ENCODE results near the gene FRMPD4.

FRMPD4 gene

GRCh38 chrX:12463052-12463451 lies 324.8 kb downstream of the FRMPD4 start:
- H3K4me3 ChIP-seq (replicated peaks; ENCODE audit: low read depth, low read length) = no peak overlapping the region
- TF ChIP-seq CTCF (IDR thresholded peaks at IDR 0.05; ENCODE audit: low read depth, low read length, missing control alignments) = no peak
- DNase-seq (ENCODE audit: extremely low read depth, low read depth) = no peak

DNA sequence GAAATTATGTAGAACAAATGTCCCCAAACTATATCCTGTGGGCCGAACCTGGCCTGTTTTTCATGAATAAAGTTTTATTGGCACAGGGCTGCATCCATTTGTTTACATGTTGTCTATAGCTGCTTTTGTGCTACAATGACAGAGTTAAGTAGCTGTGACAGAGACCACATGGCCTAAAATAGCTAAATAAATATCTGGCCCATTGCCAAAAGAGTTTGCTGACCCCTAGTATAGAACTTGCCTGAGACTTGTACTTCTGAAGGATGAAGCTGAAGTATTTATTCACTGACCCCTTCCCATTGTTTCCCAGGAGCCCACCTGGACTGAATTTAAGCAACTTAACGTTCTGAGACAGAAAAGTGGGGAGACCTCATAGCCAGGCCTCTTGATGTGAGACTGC lies 325.6 kb downstream of the FRMPD4 start:
- H3K4me3 ChIP-seq (replicated peaks; ENCODE audit: low read depth, low read length) = no peak overlapping the region
- TF ChIP-seq CTCF (IDR thresholded peaks at IDR 0.05; ENCODE audit: low read depth, low read length, missing control alignments) = no peak
- no peak for DNase-seq (ENCODE audit: extremely low read depth, low read depth)

DNA sequence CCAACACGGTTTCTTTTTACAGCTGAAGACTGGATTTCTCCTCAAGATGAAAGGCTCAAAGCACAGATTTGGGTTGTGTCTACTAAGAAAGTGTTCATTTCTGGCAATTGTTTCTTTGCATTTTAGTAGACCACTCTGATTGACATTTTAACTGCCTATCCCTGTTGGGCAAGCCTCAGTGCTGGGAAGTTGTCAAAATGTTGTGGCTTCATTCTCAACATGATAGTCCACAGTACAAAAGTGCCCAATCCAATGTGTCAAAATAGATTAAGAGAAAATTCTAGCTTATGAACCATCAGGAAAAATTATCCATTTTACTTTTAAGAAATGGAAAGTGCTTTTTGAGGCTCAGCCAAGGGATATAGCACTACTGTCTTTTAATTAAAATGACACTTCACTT lies 329.0 kb downstream of the FRMPD4 start:
- no peak for DNase-seq (ENCODE audit: extremely low read depth, low read depth)
- H3K4me3 ChIP-seq (replicated peaks; ENCODE audit: low read depth, low read length) = no peak overlapping the region
- no peak for TF ChIP-seq CTCF (IDR thresholded peaks at IDR 0.05; ENCODE audit: low read depth, low read length, missing control alignments)

GRCh38 chrX:12469296-12469695 lies 331.0 kb downstream of the FRMPD4 start:
- DNase-seq (ENCODE audit: extremely low read depth, low read depth) = no peak
- no peak overlapping the region for H3K4me3 ChIP-seq (replicated peaks; ENCODE audit: low read depth, low read length)
- no peak for TF ChIP-seq CTCF (IDR thresholded peaks at IDR 0.05; ENCODE audit: low read depth, low read length, missing control alignments)

DNA sequence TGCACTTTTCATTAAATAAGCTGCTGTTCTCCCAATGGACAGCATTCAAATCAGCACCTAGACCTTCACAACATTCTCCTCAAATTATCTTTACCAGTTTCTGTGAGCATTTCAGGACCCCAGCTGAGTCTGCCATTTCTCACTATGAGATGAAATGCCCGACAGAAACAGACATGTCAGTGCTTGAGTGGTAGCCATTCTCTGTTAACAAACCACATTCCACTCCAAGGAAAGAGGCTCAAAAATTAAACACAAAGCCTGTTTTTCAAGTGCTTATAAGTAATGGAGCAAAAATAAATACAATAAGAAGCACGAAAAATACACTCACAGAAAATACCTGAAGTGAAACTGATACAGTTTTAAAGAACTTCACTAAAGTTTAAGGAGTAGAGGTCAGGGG lies 332.8 kb downstream of the FRMPD4 start:
- no peak for TF ChIP-seq CTCF (IDR thresholded peaks at IDR 0.05; ENCODE audit: low read depth, low read length, missing control alignments)
- H3K4me3 ChIP-seq (replicated peaks; ENCODE audit: low read depth, low read length) = no peak overlapping the region
- no peak for DNase-seq (ENCODE audit: extremely low read depth, low read depth)

DNA sequence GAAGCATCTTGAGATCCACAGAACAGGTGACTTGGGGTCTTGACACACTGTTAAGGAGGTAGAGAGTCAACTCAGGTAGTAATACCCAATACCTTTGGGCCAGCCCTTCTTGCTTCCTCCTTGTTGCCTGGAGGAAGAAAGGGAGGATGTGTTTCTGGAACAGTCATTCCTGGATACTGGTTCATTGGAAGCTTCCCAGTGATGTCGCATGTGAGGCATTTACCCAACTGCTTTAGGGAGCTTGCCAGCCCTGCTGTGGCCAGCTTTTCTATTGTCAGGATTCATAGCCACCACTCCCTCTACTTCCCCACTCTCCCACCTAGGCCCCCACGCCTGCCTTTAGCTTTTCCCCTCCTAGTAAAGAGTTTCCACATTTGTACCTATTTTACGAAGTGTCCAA lies 342.7 kb downstream of the FRMPD4 start:
- no peak for TF ChIP-seq CTCF (IDR thresholded peaks at IDR 0.05; ENCODE audit: low read depth, low read length, missing control alignments)
- no peak overlapping the region for H3K4me3 ChIP-seq (replicated peaks; ENCODE audit: low read depth, low read length)
- DNase-seq (ENCODE audit: extremely low read depth, low read depth) = no peak

GRCh38 chrX:12488220-12488619 lies 349.9 kb downstream of the FRMPD4 start:
- DNase-seq (ENCODE audit: extremely low read depth, low read depth) = no peak
- no peak overlapping the region for H3K4me3 ChIP-seq (replicated peaks; ENCODE audit: low read depth, low read length)
- no peak for TF ChIP-seq CTCF (IDR thresholded peaks at IDR 0.05; ENCODE audit: low read depth, low read length, missing control alignments)
